Peyer's patch (tissue), 4 donors: ENCODE data around the gene KRT26.
A peak's percentile ranks its signal among the peaks of the same experiment; 100 is the strongest.

Experiments
- POLR2A ChIP-seq, 2 donors: fragments of 450-650 bp; IDR thresholded peaks; one replicate each; pipeline ENCODE4 v1.5.1; 2017; ENCODE audit warnings: antibody characterized with exemption in 2 of 2, mild to moderate bottlenecking in 2 of 2, moderate library complexity in 2 of 2
- TF ChIP-seq, protein P1 (sequence below), 6 experiments: fragments of 450-650 bp in 4 of 6; fragments of 200-600 bp in 2 of 6; sonication (generic) in 1 of 6; IDR thresholded peaks; one replicate each; pipeline ENCODE4 v1.5.1; 2017 to 2019; ENCODE audit warnings: antibody characterized with exemption in 6 of 6, mild to moderate bottlenecking in 3 of 6, moderate library complexity in 1 of 6

DNA sequence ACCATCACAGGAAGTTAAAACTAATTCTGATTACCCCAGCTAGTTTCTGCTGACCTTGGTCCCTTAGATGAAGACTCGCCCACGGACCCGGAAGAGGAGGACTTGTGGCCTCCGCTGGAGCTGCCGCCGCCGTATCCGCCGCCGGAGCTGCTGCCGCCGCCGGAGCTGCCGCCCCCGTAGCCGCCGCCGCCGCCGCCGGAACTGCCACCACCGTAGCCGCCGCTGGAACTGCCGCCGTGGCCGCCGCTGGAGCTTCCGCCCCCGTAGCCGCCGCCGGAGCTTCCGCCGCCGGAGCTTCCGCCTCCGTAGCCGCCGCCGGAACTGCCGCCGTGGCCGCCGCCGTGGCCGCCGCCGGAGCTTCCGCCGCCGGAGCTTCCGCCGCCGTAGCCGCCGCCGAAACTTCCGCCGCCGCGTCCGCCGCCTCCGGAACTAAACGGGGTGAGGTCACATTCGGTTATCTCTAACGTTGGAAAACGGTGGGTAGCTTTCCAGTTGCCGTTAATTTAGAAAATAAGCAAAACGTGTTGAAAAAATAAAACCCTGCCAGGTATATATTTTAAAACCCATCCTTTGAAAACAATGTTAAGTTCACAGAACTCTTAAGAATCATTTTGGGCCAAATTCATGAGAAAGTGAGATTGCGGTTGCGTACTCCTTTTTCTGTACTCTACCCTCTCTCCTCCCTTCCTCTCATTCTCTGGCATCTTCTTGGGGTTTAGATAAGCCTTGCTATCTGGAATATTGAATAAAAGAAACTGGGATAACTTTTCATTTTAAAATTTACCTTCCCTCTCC lies 46.9 kb upstream of the KRT26 start:
- TF ChIP-seq, protein P1, sequence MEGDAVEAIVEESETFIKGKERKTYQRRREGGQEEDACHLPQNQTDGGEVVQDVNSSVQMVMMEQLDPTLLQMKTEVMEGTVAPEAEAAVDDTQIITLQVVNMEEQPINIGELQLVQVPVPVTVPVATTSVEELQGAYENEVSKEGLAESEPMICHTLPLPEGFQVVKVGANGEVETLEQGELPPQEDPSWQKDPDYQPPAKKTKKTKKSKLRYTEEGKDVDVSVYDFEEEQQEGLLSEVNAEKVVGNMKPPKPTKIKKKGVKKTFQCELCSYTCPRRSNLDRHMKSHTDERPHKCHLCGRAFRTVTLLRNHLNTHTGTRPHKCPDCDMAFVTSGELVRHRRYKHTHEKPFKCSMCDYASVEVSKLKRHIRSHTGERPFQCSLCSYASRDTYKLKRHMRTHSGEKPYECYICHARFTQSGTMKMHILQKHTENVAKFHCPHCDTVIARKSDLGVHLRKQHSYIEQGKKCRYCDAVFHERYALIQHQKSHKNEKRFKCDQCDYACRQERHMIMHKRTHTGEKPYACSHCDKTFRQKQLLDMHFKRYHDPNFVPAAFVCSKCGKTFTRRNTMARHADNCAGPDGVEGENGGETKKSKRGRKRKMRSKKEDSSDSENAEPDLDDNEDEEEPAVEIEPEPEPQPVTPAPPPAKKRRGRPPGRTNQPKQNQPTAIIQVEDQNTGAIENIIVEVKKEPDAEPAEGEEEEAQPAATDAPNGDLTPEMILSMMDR (IDR thresholded peaks at IDR 0.05) = peak in 1 of 6 experiments; percentile 1
- TF ChIP-seq POLR2A (IDR thresholded peaks at IDR 0.05) = peak; percentile 28 to 60
